A673 (cell line): ENCODE measurements around the gene RINT1.

Experiments used
- EZH2 ChIP-seq: fragments of 200-600 bp; sonication (generic); IDR thresholded peaks from 2 replicates; pipeline ENCODE4 v1.6.1; 2017; ENCODE audit warnings: borderline replicate concordance, low read depth, mild to moderate bottlenecking, mixed read lengths, antibody characterized with exemption, low read length; ENCODE audit not compliant: poor library complexity, severe bottlenecking
- TF ChIP-seq, protein P1 (sequence below): fragments of 300-800, 200-600 bp; sonication (generic); conservative IDR thresholded peaks from 2 replicates; pipeline ENCODE4 v1.5.1; 2017; ENCODE audit warnings: low read depth, mild to moderate bottlenecking, antibody characterized with exemption, low read length, moderate library complexity, mixed read lengths

DNA sequence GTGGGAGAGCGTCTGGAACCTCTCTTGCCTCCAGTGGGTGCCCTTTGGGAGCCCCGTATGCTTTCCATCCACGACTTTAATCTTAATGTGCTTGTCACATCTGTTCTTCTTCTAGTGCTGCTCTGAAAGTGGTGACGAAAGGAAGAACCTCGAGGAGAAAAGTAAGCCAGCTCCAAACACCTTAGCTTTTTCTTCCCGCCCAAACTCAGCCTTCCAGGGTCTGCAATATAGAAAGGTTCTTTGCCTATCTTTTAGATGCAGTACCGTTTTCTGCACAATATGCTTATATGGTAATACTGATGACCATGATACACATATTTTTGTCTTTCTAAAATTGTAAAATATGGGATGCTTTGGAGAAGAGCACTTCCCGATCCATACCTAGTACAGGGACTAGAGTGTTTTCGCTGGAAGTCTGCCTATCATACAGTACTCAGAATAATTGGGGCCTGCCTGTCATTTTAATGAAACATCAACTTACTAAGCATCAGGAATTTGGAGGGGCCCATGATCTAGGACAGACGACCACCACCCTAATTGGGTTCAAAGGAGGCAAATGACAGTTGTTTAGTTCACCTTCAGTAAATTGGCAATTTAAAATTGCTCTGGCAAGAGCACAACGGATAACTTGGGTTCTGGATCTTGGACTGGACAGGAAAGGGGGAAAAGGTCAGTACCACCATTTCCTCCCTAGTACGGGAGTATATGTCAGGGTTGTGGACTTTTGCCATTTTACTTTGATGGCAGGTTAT is 884 bp downstream of the RINT1 start:
- TF ChIP-seq, protein P1, sequence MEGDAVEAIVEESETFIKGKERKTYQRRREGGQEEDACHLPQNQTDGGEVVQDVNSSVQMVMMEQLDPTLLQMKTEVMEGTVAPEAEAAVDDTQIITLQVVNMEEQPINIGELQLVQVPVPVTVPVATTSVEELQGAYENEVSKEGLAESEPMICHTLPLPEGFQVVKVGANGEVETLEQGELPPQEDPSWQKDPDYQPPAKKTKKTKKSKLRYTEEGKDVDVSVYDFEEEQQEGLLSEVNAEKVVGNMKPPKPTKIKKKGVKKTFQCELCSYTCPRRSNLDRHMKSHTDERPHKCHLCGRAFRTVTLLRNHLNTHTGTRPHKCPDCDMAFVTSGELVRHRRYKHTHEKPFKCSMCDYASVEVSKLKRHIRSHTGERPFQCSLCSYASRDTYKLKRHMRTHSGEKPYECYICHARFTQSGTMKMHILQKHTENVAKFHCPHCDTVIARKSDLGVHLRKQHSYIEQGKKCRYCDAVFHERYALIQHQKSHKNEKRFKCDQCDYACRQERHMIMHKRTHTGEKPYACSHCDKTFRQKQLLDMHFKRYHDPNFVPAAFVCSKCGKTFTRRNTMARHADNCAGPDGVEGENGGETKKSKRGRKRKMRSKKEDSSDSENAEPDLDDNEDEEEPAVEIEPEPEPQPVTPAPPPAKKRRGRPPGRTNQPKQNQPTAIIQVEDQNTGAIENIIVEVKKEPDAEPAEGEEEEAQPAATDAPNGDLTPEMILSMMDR = no peak
- TF ChIP-seq EZH2 = no peak
